A673 (cell line): Measurements from ENCODE around the gene RIMBP3B.
"Not testable (repeated sequence)": the region's sequence is repeated elsewhere in the genome, so short reads cannot be mapped to it uniquely, and the experiment has no call there.

Source experiments
- EZH2 ChIP-seq: fragments of 200-600 bp; sonication (generic); IDR thresholded peaks from 2 replicates; pipeline ENCODE4 v1.6.1; 2017; ENCODE audit warnings: borderline replicate concordance, low read depth, mild to moderate bottlenecking, mixed read lengths, antibody characterized with exemption, low read length; ENCODE audit not compliant: poor library complexity, severe bottlenecking
- TF ChIP-seq, protein P1 (sequence below): fragments of 300-800, 200-600 bp; sonication (generic); conservative IDR thresholded peaks from 2 replicates; pipeline ENCODE4 v1.5.1; 2017; ENCODE audit warnings: low read depth, mild to moderate bottlenecking, antibody characterized with exemption, low read length, moderate library complexity, mixed read lengths

DNA sequence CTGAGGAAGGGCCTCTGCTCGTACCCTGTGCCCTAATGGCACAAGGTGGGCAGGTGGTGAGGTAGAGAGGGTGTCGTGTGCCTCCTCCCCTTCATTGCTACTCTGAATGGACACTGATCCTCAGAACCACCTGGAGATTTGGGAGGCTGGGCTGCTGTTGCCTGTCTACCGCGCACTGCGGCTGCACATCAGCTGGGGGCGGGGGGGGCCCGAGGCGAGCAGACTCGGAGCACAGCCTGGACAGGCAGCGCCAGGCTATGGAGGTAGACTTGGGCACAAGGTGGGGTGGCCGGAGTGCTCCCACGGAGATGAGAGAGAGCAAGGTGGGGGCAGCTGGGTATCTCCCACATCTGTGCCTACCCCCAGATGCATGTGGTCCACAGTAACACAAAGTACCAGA, 26.0 kb upstream of the RIMBP3B start:
- TF ChIP-seq, protein P1, sequence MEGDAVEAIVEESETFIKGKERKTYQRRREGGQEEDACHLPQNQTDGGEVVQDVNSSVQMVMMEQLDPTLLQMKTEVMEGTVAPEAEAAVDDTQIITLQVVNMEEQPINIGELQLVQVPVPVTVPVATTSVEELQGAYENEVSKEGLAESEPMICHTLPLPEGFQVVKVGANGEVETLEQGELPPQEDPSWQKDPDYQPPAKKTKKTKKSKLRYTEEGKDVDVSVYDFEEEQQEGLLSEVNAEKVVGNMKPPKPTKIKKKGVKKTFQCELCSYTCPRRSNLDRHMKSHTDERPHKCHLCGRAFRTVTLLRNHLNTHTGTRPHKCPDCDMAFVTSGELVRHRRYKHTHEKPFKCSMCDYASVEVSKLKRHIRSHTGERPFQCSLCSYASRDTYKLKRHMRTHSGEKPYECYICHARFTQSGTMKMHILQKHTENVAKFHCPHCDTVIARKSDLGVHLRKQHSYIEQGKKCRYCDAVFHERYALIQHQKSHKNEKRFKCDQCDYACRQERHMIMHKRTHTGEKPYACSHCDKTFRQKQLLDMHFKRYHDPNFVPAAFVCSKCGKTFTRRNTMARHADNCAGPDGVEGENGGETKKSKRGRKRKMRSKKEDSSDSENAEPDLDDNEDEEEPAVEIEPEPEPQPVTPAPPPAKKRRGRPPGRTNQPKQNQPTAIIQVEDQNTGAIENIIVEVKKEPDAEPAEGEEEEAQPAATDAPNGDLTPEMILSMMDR: not testable (repeated sequence)
- TF ChIP-seq EZH2: not testable (repeated sequence)
